H1 (cell line): Measurements from ENCODE around the gene GIT1.
A peak's percentile ranks its signal among the peaks of the same experiment; 100 is the strongest.

ENCODE experiments used
- CHD1 ChIP-seq: IDR thresholded peaks from 2 replicates; pipeline ENCODE4 v1.6.1; 2012; ENCODE audit warnings: low read depth, low read length, improper control_type of control experiment
- EP300 ChIP-seq, 2 experiments: IDR thresholded peaks; 1 replicate in 1 of 2; 2 replicates in 1 of 2; pipeline ENCODE4 v1.6.1; 2011 to 2012; ENCODE audit warnings: low read depth in 2 of 2, low read length in 2 of 2, mild to moderate bottlenecking in 2 of 2, borderline replicate concordance in 1 of 2, inconsistent platforms in 1 of 2, moderate library complexity in 1 of 2
- JUND ChIP-seq: IDR thresholded peaks from 2 replicates; pipeline ENCODE4 v1.6.1; 2011; ENCODE audit warnings: mild to moderate bottlenecking, improper control_type of control experiment, low read length
- KDM1A ChIP-seq: fragments of 200-600, 300-600 bp; sonication (generic); IDR thresholded peaks from 2 replicates; pipeline ENCODE4 v1.7.1; 2016; ENCODE audit warnings: mild to moderate bottlenecking, low read length, borderline replicate concordance
- POLR2A ChIP-seq, 2 experiments: IDR thresholded peaks; 1 replicate in 1 of 2; 2 replicates in 1 of 2; pipeline ENCODE4 v1.6.1; 2011; ENCODE audit warnings: low read depth in 2 of 2, low read length in 2 of 2, mild to moderate bottlenecking in 2 of 2; ENCODE audit errors: control extremely low read depth in 1 of 2
- TF ChIP-seq, protein P1 (sequence below), 3 experiments: IDR thresholded peaks; 1 replicate in 2 of 3; 2 replicates in 1 of 3; pipeline versions ENCODE4 v1.5.1 to v1.6.1; 2011; ENCODE audit warnings: low read length in 3 of 3, mild to moderate bottlenecking in 3 of 3, inconsistent platforms in 2 of 3, low read depth in 1 of 3, moderate library complexity in 1 of 3; ENCODE audit not compliant: insufficient read depth in 1 of 3; ENCODE audit errors: control extremely low read depth in 1 of 3

DNA sequence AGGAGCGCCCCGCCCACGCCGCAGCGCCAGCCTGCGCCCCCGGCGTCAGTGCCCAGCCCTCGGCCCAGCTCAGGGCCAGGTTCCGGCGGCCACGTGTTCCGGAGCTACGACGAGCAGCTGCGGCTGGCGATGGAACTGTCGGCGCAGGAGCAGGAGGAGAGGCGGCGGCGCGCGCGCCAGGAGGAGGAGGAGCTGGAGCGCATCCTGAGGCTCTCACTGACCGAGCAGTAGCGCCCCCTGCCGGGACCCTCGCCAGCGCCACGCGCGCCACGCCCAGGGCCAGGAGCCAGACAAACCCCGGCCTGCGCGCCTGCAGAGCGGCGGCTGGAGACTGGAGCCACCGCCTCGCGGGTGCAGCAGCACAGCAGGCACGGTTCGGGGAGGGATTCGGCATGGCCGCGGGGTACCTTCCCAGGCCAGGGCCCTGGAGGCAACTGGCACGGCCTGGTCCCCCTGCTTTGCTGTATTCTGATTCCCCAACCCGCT, 23.9 kb upstream of the GIT1 start:
- TF ChIP-seq CHD1 = no peak
- no peak for TF ChIP-seq EP300 (IDR thresholded peaks at IDR 0.05; ENCODE audit: borderline replicate concordance in 1 of 2, low read depth in 2 of 2, low read length in 2 of 2)
- TF ChIP-seq POLR2A (IDR thresholded peaks at IDR 0.05; ENCODE audit: control extremely low read depth in 1 of 2, low read depth in 2 of 2, low read length in 2 of 2) = peak in 1 of 2 experiments; percentile 44; a peak in 1 of 3 replicates
- TF ChIP-seq, protein P1, sequence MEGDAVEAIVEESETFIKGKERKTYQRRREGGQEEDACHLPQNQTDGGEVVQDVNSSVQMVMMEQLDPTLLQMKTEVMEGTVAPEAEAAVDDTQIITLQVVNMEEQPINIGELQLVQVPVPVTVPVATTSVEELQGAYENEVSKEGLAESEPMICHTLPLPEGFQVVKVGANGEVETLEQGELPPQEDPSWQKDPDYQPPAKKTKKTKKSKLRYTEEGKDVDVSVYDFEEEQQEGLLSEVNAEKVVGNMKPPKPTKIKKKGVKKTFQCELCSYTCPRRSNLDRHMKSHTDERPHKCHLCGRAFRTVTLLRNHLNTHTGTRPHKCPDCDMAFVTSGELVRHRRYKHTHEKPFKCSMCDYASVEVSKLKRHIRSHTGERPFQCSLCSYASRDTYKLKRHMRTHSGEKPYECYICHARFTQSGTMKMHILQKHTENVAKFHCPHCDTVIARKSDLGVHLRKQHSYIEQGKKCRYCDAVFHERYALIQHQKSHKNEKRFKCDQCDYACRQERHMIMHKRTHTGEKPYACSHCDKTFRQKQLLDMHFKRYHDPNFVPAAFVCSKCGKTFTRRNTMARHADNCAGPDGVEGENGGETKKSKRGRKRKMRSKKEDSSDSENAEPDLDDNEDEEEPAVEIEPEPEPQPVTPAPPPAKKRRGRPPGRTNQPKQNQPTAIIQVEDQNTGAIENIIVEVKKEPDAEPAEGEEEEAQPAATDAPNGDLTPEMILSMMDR (IDR thresholded peaks at IDR 0.05; ENCODE audit: control extremely low read depth in 1 of 3, insufficient read depth in 1 of 3, low read depth in 1 of 3, low read length in 3 of 3) = peak; percentile 75 to 85 (median 80)
- no peak for TF ChIP-seq KDM1A
- no peak for TF ChIP-seq JUND
